Panc1 (cell line): ENCODE data around the gene INTS1. TPM values are rescaled to one million over a fixed set of nuclear protein-coding genes. Genes with fewer than 3 reads are reported as not detected.

ENCODE experiments used
- ATAC-seq: fragments of 200-7000 bp; cut with Tn5 transposase; 2 replicates; pipeline ENCODE4 v1.9.1; 2020; ENCODE audit warnings: mild to moderate bottlenecking, moderate library complexity
- BruUV-seq: library from RNA; stranded (reverse); fragments of 400-500 nt; replicated peaks from 2 replicates; lab custom pipeline; 2021; lab: Mats Ljungman, UMichigan
- CTCF ChIA-PET: fragments of 300-600 bp; sonication (Branson Sonifier 250); formaldehyde crosslinking; loops from one replicate; lab custom pipeline; 2022; ENCODE audit warnings: antibody characterized with exemption; lab: Charles Lee
- POLR2A ChIA-PET: fragments of 300-600 bp; sonication (Branson Sonifier 250); formaldehyde crosslinking; loops from one replicate; lab custom pipeline; 2022; ENCODE audit warnings: antibody characterized with exemption; lab: Charles Lee
- DNase-seq: peaks from one replicate; pipeline ENCODE4 v3.0.0-alpha.2; 2010; ENCODE audit warnings: low read depth, low spot score
- H3K27ac ChIP-seq: 2 replicates; pipeline ENCODE4 v1.5.1; 2011; ENCODE audit warnings: mild to moderate bottlenecking, low read length, inconsistent platforms
- H3K27me3 ChIP-seq: fragments of 200-500 bp; sonication (Bioruptor generic); 2 replicates; pipeline ENCODE4 v1.6.0; 2014; ENCODE audit warnings: low read length, inconsistent platforms; ENCODE audit not compliant: control insufficient read depth, insufficient read depth
- H3K36me3 ChIP-seq: fragments of 200-500 bp; sonication (Bioruptor generic); 2 replicates; pipeline ENCODE4 v1.5.1; 2014; ENCODE audit warnings: inconsistent platforms, mild to moderate bottlenecking, low read length, moderate library complexity; ENCODE audit not compliant: control insufficient read depth, insufficient read depth
- H3K4me1 ChIP-seq: 2 replicates; pipeline ENCODE4 v1.5.1; 2011; ENCODE audit warnings: inconsistent platforms, mild to moderate bottlenecking, low read length, moderate library complexity; ENCODE audit not compliant: control insufficient read depth, insufficient read depth
- H3K4me3 ChIP-seq, 2 experiments: 2 replicates each; pipeline ENCODE4 v1.5.1; 2011 to 2012; ENCODE audit warnings: low read depth in 2 of 2, low read length in 2 of 2, mild to moderate bottlenecking in 2 of 2, inconsistent platforms in 1 of 2, moderate library complexity in 1 of 2
- H3K9me3 ChIP-seq: fragments of 200-500 bp; sonication (Bioruptor generic); 2 replicates; pipeline ENCODE4 v1.5.1; 2014; ENCODE audit warnings: low read depth, mild to moderate bottlenecking, inconsistent platforms, low read length, moderate library complexity; ENCODE audit not compliant: control insufficient read depth, insufficient read depth
- CTCF ChIP-seq: fragments of 450-650 bp; IDR thresholded peaks from 2 replicates; pipeline ENCODE4 v1.5.1; 2017; ENCODE audit warnings: mild to moderate bottlenecking
- POLR2AphosphoS5 ChIP-seq: IDR thresholded peaks from 2 replicates; pipeline ENCODE4 v1.6.1; 2012; ENCODE audit warnings: mild to moderate bottlenecking, low read depth, low read length, moderate library complexity
- REST ChIP-seq, 2 experiments: IDR thresholded peaks; 2 replicates each; pipeline ENCODE4 v1.6.1; 2011 to 2012; ENCODE audit warnings: low read depth in 2 of 2, control low read depth in 1 of 2, low read length in 1 of 2, mild to moderate bottlenecking in 1 of 2, moderate library complexity in 1 of 2; ENCODE audit not compliant: insufficient read depth in 1 of 2
- SIN3A ChIP-seq: IDR thresholded peaks from 2 replicates; pipeline ENCODE4 v1.6.1; 2012; ENCODE audit warnings: low read depth, mild to moderate bottlenecking, low read length, moderate library complexity, borderline replicate concordance; ENCODE audit not compliant: insufficient read depth
- TCF7L2 ChIP-seq: IDR thresholded peaks from 2 replicates; pipeline ENCODE4 v1.6.1; 2011; ENCODE audit warnings: mild to moderate bottlenecking, low read depth, low read length, inconsistent platforms
- in situ Hi-C: cut with HindIII; loops from 2 replicates; pipeline ENCODE4 v1.10.0; 2016; ENCODE audit warnings: low sequenced_read_pairs, low pct_unique_long_range_greater_than_20kb
- intact Hi-C: fragments of 100-400 bp; cut with micrococcal nuclease; formaldehyde crosslinking; loops from one replicate; pipeline ENCODE4 v1.10.0; 2022; ENCODE audit not compliant: unreplicated experiment
- total RNA-seq: library from RNA; stranded (reverse); gene quantifications from one replicate; pipeline ENCODE4 v1.2.1, GENCODE V29; 2021; ENCODE audit not compliant: unreplicated experiment

INTS1 gene
- total RNA-seq, 1 experiment from 2014 or later = 173 TPM

DNA sequence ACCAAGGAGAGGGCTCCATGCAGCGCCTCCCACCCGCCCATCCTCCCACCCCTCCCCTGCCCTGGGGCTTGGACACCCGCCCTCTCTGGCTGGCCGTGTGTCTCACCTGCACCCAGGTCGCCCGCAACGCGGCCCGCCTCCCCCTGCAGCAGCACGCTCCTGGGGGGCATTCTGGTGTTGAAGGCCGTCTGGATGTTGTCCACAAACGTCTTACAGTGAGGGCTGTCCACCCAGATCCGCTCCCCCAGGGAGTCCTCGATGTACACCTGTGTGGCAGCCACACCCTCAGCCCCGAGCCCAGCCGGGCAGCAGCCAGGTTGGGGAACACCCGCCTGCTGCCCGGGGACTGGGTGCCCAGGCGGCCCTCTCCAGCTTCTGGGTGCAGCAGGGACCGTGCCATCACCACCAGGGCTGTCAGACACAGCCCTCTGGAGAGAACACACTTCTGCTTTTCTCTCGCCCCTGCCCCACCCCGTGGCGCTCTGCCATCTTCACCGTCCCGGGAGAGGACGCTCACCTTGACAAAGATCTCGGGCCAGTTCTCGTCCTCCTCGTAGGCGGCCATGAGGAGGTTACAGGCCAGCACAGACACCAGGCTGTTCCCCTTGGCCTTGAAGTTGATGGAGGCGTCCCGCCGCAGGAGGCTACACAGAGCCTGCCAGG lies 4.7 kb downstream of the INTS1 start:
- intact Hi-C loops = no loop called here
- no TSS peak for BruUV-seq

More for the DNA sequence above, 4.7 kb downstream of the INTS1 start:
- ChIA-PET CTCF (interaction anchor here (0.6 kb wide), 1 partner anchor 45 kb away, joined by 3 read pairs; no protein-coding TSS in a partner anchor), POLR2A (no interaction called here)
- no peak for DNase-seq
- H3K4me3 ChIP-seq = no peak overlapping the region
- no peaks in the 10 kb centered on the region for H3K27me3 ChIP-seq
- no peak for ATAC-seq
- no peak overlapping the region for H3K27ac ChIP-seq
- in situ Hi-C loops = no loop called here
- peaks cover 13% of the 10 kb centered on the region for H3K4me1 ChIP-seq
- no peaks in the 10 kb centered on the region for H3K9me3 ChIP-seq
- H3K36me3 ChIP-seq = peaks cover 22% of the 10 kb centered on the region; the same call in 1 of the 2 replicates
- TF ChIP-seq CTCF (no peak), SIN3A (no peak), TCF7L2 (no peak), POLR2AphosphoS5 (no peak), REST (IDR thresholded peaks at IDR 0.05; ENCODE audit: insufficient read depth in 1 of 2, low read depth in 2 of 2, low read length in 1 of 2) (no peak)
